ENCODE data around the gene FBXW2. TPM values are rescaled to one million over a fixed set of nuclear protein-coding genes. Genes with fewer than 3 reads are reported as not detected.

The FBXW2 gene
- total RNA-seq, 6 experiments from 2014 or later, result 26.5 to 42.5 (median 35.6) TPM

DNA sequence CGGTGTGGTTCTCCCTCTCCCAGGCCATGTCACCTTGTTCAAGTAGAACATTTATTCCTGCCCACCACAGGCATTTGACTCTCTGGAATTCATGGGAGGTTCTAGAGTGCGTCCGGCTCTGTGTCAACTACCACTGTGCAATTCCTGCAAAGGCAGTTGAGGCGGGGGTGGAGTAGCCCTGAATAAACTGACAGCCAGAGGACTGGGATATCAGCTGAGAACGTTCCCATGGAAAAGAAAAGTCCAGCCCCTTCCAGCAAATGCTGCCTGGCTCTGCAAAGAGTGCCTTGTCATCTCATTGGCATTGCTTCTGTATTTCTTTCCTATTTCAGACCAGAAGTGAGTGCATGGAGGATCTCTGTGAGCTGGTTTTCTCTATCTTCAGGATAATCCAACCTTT, 60.0 kb downstream of the FBXW2 start:
- ATAC-seq (peak; percentile 63 to 81 (median 71)), DNase-seq (peak; percentile 81 to 94 (median 88))
- 20% methylated on average over 3 of the region's 5 CpGs for WGBS (ENCODE audit: insufficient coverage, low coverage, low lambda C conversion rate, missing lambda C conversion rate)
- intact Hi-C loops (cut with DNase I), result no loop called here
- Histone ChIP-seq H3K36me3 (no peaks in the 10 kb centered on the region), H3K9me3 (no peaks in the 10 kb centered on the region), H3K4me1 (peaks cover 0 to 75% (median 25%) of the 10 kb centered on the region in 4 donors), H3K27ac (peak overlapping the region; percentile 72 to 93 (median 90)), H3K4me3 (peak overlapping the region in 2 of 3 donors; percentile 15 to 34), H3K27me3 (no peaks in the 10 kb centered on the region)
- peak; percentile 87 for TF ChIP-seq POLR2A (IDR thresholded peaks at IDR 0.05)
- TF ChIP-seq, protein P1, sequence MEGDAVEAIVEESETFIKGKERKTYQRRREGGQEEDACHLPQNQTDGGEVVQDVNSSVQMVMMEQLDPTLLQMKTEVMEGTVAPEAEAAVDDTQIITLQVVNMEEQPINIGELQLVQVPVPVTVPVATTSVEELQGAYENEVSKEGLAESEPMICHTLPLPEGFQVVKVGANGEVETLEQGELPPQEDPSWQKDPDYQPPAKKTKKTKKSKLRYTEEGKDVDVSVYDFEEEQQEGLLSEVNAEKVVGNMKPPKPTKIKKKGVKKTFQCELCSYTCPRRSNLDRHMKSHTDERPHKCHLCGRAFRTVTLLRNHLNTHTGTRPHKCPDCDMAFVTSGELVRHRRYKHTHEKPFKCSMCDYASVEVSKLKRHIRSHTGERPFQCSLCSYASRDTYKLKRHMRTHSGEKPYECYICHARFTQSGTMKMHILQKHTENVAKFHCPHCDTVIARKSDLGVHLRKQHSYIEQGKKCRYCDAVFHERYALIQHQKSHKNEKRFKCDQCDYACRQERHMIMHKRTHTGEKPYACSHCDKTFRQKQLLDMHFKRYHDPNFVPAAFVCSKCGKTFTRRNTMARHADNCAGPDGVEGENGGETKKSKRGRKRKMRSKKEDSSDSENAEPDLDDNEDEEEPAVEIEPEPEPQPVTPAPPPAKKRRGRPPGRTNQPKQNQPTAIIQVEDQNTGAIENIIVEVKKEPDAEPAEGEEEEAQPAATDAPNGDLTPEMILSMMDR (IDR thresholded peaks at IDR 0.05), result no peak

DNA sequence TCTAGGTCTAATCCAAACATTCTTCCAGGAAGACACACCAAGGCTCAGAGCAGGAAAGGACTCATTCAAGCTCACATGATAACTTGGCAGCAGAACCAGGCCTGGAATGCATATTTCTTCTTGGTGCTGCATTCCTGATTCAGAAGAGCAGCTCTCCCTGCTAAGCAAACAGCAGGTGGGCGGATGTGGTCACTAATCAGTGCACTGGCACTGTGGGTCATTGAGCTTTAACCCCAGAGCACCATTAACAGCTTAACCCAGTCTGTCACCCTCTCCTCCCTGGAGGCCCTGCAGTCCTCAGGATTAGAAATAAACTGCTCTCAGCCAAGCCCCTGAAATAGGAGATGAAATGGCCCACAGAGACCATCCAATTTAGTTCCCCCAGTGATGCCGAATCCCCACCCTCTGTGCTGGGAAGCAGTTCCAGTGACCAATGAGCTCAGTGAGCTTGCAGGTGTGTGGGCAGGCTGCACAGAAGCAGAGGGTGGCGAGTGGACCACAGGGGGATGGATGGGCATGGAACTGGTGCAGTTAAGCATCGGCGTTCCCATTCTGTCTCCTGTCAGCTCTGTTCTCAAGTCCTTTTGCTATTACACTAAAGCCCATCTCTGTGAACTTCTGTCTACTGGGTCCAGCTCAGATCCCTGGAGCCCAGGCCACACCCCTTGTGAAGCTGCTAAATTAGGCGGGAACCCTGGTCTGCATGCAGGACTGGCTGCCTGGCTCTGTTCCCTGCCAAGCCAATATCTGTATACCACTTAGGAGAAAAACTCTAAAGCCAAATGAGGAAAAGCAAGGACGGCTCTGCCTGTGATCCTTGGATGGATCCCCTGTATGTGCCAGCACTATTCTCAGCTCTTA, 62.3 kb downstream of the FBXW2 start:
- peak; percentile 84 to 91 (median 87) for DNase-seq
- intact Hi-C loops (cut with DNase I), result no loop called here
- no peaks in the 10 kb centered on the region for H3K27me3 ChIP-seq
- H3K4me3 ChIP-seq, result peak overlapping the region in 1 of 3 donors; percentile 10
- peak overlapping the region; percentile 72 to 93 (median 90) for H3K27ac ChIP-seq
- 42% methylated on average over 4 of the region's 7 CpGs for WGBS (ENCODE audit: insufficient coverage, low coverage, low lambda C conversion rate, missing lambda C conversion rate)
- no peaks in the 10 kb centered on the region for H3K36me3 ChIP-seq
- peak; percentile 73 to 86 (median 76) for ATAC-seq
- TF ChIP-seq, protein P1 (IDR thresholded peaks at IDR 0.05), result no peak
- TF ChIP-seq POLR2A (IDR thresholded peaks at IDR 0.05), result peak; percentile 37
- H3K9me3 ChIP-seq, result no peaks in the 10 kb centered on the region
- peaks cover 0 to 63% (median 22%) of the 10 kb centered on the region in 4 donors for H3K4me1 ChIP-seq

DNA sequence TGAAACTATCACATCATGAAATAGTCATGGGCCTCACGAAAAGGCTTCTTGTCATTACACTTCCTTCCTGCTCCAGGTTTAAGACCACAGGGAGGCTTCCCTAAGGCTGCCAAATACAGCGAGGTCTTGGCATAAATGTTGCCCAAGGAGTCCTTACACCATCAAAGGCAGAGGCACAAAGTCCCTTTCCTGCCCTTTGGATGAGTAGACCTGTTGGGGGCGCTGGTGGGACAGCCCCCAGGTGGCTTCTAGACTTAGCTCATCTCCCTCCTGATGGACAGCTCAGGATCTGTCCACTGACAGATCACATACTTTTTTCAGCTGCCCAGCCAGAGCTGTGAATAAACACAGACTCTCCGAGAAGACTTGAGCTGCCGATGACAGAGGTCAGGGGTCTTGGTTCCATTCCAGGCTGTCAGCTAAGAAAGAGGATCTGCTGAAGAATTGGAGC, 63.4 kb downstream of the FBXW2 start:
- no peak overlapping the region for H3K4me3 ChIP-seq
- ATAC-seq (peak in 2 of 4 donors; percentile 2 to 8), DNase-seq (no peak)
- TF ChIP-seq, protein P1 (IDR thresholded peaks at IDR 0.05), result peak in 3 of 4 donors; percentile 5 to 39 (median 14)
- no peak for TF ChIP-seq POLR2A (IDR thresholded peaks at IDR 0.05)
- H3K27ac ChIP-seq, result peak overlapping the region; percentile 23 to 90 (median 59)
- peaks cover 0 to 53% (median 18%) of the 10 kb centered on the region in 4 donors for H3K4me1 ChIP-seq
- WGBS (ENCODE audit: insufficient coverage, low coverage, low lambda C conversion rate, missing lambda C conversion rate), result 21% methylated on average over 5 of the region's 5 CpGs
- no peaks in the 10 kb centered on the region for H3K36me3 ChIP-seq
- no peaks in the 10 kb centered on the region for H3K27me3 ChIP-seq
- no peaks in the 10 kb centered on the region for H3K9me3 ChIP-seq
- intact Hi-C loops (cut with DNase I), result no loop called here

GRCh38 chr9:120726484-120726883, 66.7 kb downstream of the FBXW2 start:
- TF ChIP-seq, protein P1 (IDR thresholded peaks at IDR 0.05), result no peak
- no peak for TF ChIP-seq POLR2A (IDR thresholded peaks at IDR 0.05)
- DNase-seq, result no peak
- ATAC-seq, result no peak
- Histone ChIP-seq H3K36me3 (no peaks in the 10 kb centered on the region), H3K4me1 (peaks cover 0 to 24% (median 6%) of the 10 kb centered on the region in 4 donors), H3K4me3 (no peak overlapping the region), H3K27me3 (no peaks in the 10 kb centered on the region), H3K27ac (no peak overlapping the region), H3K9me3 (no peaks in the 10 kb centered on the region)
- 65% methylated on average over 2 of the region's 2 CpGs for WGBS (ENCODE audit: insufficient coverage, low coverage, low lambda C conversion rate, missing lambda C conversion rate)
- intact Hi-C loops (cut with DNase I), result no loop called here
